Inferior parietal cortex (tissue), 1 donor: Measurements from ENCODE around the gene R3HDM2.
"Not testable (repeated sequence)": the region's sequence is repeated elsewhere in the genome, so short reads cannot be mapped to it uniquely, and the experiment has no call there.

Experiments used
- DNase-seq: peaks from one replicate; pipeline ENCODE4 v3.0.0-alpha.2; 2016; ENCODE audit errors: extremely low spot score

Gene R3HDM2

GRCh38 chr12:57377103-57377840, 53.6 kb downstream of the R3HDM2 start:
- DNase-seq, result no peak

GRCh38 chr12:57372233-57372632, 58.6 kb downstream of the R3HDM2 start:
- DNase-seq, result no peak

- no peak for DNase-seq
Measured at GRCh38 chr12:57370696-57371095, 60.1 kb downstream of the R3HDM2 start.

DNA sequence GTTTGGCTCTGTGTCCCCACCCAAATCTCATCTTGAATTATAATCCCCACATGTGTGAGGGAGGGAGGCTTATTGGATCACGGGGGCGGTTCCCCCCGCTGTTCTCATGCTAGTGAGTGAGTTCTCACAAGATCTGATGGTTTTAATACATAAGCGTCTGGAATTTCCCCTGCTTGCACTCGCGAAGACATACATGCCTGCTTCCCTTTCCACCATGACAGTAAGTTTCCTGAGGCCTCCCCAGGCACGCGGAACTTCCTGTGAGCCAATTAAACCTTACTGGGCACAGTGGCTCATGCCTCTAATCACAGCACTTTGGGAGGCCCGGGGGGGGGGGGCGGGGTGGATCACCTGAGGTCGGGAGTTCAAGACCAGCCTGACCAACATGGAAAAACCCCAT, 60.8 kb downstream of the R3HDM2 start:
- no peak for DNase-seq

- no peak for DNase-seq
Measured at GRCh38 chr12:57369202-57369601, 61.6 kb downstream of the R3HDM2 start.

DNA sequence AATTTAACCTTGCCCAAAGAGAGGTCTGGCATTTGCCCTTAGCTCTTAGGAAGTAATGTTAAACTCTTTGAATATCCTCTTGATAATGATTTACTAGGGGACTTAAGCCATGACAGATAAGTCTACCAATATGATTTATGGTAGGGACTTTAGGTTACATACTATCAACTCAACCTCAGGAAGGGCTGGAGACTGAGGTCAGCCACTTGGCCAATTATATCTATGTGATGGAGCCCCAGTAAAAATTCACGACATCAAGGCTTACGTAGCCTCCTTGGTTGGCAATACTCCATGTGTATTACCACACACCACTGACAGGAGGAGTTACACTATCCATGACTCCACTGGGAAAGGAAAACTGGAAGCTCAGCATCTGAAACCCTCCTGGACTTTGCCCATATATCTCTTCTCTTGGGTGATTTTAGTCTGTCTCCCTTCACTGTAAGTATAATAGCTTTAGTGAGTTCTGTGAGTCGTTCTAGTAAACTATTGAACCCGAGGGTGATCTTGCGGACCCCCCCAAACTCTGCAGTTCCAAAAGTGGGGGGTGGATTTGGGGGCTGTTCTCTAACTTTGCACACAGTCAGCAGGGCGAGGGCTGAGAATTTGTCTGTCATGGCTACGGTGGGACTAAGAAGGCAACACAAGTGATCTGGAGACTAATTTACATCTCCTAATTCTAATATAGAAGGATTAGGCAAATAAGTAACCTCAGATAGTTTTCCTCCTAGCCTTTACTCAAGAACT, 62.3 kb downstream of the R3HDM2 start:
- DNase-seq, result no peak

DNA sequence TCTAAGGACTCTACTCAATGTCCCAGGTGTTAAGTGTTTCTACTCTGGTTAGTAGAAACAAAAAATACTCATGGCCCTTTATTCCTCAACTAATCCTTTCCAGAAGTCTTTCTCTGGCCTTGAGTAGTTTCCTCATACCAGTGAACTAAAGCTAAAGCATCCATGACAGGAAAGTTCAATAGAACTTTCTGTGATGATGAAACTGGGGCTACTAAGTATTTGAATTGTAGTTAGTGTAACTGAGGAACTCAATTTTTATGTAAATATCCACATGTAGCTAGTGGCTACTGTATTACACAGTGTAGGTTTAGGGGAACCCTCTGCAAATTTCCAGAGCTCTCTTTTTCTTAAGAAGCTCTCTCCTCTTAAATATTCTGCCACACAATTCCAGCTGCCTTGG, 63.7 kb downstream of the R3HDM2 start:
- DNase-seq, result no peak

DNA sequence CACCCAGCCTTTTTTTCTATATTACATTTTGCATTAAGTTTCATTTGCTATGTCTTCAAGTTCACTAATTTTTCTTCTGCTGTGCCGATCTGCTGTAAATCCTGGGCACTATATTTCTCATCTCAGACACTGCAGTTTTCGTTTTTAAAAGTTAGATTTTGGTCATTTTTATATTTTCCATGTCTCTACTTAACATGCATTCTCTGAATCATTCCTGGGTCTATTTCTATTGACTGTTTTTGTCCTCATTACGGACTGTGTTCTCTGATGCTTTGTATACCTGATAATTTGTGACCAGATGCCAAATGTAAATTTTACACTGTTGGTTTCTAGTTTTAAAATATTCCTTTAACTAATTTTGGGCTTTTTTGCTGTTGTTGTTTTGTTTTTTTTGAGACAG, 64.5 kb downstream of the R3HDM2 start:
- no peak for DNase-seq

DNA sequence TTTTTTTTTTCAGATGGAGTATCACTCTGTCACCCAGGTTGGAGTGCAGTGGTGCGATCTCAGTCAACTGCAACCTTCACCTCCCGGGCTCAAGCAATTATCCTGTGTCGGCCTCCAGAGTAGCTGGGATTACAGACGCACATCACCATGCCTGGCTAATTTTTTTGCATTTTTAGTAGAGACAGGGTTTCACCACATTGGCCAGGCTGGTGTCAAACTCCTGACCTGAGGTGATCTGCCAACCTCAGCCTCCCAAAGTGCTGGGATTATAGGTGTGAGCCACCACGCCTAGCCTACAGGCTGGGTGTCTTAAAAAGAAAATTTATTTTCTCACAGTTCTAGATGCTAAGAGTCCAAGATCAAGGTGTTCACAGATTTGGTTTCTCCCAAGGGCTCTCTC, 66.7 kb downstream of the R3HDM2 start:
- not testable (repeated sequence) for DNase-seq

GRCh38 chr12:57360468-57360867, 70.4 kb downstream of the R3HDM2 start:
- no peak for DNase-seq

- no peak for DNase-seq
Measured at GRCh38 chr12:57358646-57359045, 72.2 kb downstream of the R3HDM2 start.

GRCh38 chr12:57355734-57356133, 75.1 kb downstream of the R3HDM2 start:
- no peak for DNase-seq

- no peak for DNase-seq
Measured at GRCh38 chr12:57352166-57352565, 78.7 kb downstream of the R3HDM2 start.

- no peak for DNase-seq
Measured at GRCh38 chr12:57347284-57347683, 83.6 kb downstream of the R3HDM2 start.

DNA sequence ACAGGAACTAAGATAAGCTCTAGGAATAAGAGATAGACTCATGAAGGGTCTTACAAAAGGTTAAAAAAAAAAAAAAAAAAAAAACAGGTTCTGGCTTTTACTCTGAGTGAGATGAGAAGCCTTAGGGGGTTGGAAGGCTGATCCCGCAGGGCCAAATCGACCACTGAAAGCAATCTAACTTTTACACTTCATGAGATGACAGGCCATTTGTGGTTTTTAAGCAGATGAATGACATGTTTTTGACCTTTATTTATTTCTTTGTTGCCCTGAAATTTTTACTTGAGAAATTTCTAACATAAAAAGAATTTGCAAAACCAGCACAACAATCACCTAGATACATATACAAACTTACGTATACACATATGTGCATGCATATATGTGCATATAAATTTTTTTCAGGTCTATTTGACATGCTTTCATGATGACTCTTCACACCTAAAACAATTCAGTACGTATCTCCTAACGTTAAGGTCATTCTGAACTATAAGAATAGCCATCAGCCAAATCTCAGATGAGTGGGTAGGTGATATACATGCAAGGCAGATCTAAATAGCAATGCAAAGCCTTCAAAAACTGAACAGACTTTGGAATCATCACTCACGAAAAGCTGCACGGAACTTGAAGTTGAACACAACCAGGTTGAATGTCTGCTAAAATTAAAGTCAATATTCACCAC, 87.0 kb downstream of the R3HDM2 start:
- DNase-seq, result no peak

GRCh38 chr12:57342207-57342691, 88.6 kb downstream of the R3HDM2 start:
- DNase-seq, result no peak

GRCh38 chr12:57341275-57341990, 89.4 kb downstream of the R3HDM2 start:
- DNase-seq, result no peak

DNA sequence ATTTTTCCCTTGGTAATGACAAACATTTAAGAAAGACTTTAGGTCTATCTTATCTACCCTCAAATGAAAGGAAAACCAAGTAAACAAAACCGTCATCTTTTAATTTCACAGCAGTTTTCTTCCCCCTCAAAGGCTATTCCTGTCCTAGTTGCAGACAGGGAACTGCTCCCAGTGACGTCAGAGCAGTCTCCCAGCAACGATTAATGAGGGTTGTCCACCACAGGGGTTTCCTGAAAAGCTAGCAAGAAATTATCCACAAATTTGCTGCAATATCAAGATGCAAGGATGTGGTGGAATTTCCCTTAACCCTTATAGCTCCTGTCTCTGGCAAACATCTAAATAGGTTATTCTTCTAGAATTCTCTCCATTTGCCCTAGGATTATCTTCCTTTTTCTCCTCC, 90.7 kb downstream of the R3HDM2 start:
- DNase-seq, result peak; percentile 61

DNA sequence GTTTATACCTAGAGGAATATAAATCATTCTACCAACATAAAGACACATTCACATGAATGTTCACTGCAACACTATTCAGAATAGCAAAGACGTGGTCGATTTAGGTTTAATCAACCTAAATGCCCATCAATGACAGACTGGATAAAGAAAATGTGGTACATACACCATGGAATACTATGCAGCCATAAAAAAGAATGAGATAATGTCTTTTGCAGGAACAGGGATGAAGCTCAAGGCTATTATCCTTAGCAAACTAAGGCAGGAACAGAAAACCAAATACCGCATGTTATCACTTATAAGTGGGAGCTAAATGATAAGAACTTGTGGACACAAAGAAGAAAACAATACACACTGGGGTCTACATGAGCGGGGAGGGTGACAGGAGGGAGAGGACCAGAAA, 94.5 kb downstream of the R3HDM2 start:
- not testable (repeated sequence) for DNase-seq

DNA sequence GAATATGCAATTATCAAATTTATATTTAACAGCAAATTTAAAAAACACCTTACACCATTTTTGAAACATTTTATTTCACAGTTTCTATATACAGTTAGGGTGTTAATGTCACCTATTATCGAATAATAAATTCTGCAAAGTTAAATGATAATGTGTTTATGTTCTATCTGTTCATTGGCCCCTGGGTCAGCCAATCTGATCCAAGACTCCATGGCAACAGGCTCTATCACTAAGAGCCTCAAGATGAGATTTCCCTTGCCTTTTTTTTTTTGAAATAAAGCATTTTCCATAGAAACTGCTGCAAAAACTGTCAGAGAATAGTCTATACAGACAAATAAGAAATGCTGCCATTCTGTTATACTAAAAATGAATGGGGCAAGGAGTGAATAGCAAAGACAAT, 96.6 kb downstream of the R3HDM2 start:
- no peak for DNase-seq

GRCh38 chr12:57332646-57333312, 98.1 kb downstream of the R3HDM2 start:
- DNase-seq, result no peak
